ENCODE results near the gene RMDN2. TPM values are rescaled to one million over a fixed set of nuclear protein-coding genes. Genes with fewer than 3 reads are reported as not detected.
A peak's percentile ranks its signal among the peaks of the same experiment; 100 is the strongest.

Gene RMDN2
- total RNA-seq, 1 donor from 2014 or later: 7.0 TPM

DNA sequence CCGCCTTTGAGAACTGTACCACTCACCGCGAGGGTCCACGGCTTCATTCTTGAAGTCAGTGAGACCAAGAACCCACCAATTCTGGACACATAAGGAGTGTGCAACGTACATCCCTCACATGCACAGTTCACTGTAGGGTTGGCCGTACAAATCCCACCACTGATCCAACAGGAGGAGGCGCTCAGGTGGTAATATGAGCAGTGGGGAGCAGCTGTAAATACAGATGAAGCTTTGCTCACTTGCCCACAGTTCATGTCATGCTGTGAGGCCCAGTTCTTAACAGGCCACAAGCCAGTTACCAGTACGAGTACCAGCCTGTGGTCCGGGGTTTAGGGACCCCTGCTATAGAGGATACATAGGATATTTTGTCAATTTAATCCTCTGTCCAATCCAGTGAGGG lies 96.5 kb downstream of the RMDN2 start:
- H3K4me1 Mint-ChIP-seq (ENCODE audit: unreplicated experiment): no peaks in the 10 kb centered on the region
- DNase-seq (ENCODE audit: extremely low spot score, unreplicated experiment): no peak
- H3K36me3 Mint-ChIP-seq: no peaks in the 10 kb centered on the region
- H3K4me3 Mint-ChIP-seq: no peak overlapping the region
- no peak overlapping the region for H3K27ac Mint-ChIP-seq
- TF ChIP-seq, protein P1, sequence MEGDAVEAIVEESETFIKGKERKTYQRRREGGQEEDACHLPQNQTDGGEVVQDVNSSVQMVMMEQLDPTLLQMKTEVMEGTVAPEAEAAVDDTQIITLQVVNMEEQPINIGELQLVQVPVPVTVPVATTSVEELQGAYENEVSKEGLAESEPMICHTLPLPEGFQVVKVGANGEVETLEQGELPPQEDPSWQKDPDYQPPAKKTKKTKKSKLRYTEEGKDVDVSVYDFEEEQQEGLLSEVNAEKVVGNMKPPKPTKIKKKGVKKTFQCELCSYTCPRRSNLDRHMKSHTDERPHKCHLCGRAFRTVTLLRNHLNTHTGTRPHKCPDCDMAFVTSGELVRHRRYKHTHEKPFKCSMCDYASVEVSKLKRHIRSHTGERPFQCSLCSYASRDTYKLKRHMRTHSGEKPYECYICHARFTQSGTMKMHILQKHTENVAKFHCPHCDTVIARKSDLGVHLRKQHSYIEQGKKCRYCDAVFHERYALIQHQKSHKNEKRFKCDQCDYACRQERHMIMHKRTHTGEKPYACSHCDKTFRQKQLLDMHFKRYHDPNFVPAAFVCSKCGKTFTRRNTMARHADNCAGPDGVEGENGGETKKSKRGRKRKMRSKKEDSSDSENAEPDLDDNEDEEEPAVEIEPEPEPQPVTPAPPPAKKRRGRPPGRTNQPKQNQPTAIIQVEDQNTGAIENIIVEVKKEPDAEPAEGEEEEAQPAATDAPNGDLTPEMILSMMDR (conservative IDR thresholded peaks at IDR 0.05): no peak
- no peaks in the 10 kb centered on the region for H3K9me3 Mint-ChIP-seq
- H3K27me3 Mint-ChIP-seq: no peaks in the 10 kb centered on the region

DNA sequence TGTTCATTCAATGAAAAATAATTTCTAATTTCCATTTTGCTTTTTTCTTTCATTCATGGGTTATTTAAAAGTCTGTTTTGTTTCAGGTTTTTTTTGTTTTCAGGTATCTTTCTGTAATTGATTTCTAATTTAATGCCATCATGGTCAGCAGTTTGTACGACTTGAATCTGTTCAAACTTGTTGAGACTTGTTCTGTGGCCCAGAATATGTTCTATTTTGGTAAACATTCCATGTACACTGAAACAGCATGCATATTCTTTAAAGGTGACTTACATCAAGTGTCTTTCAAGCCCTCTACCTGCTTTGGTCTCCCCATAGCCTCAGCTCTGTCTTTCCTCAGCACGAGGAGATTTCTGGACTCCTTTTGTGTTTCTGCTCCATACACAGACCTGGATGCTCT lies 101.8 kb downstream of the RMDN2 start:
- H3K4me3 Mint-ChIP-seq: no peak overlapping the region

DNA sequence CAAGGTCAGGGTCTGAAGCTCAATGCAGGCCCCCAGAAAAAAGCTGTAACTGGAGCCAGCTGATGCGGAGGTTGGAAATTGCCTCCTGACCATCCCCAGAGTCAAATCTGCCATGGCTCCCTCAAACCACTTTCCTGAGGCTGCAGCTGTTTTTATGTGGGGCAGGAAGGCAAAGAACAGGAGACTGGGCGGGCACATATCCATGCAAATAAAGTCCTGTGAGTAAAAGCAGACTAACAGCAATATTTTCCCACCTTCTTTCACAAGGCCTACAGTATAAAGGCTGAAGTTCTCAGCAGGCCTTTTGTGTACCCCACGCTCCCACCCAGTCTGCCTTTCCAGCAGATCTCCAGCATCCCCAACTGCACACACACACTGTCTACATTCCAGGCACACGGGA lies 103.7 kb downstream of the RMDN2 start:
- DNase-seq (ENCODE audit: extremely low spot score, unreplicated experiment): no peak
- Mint-ChIP-seq H3K27ac (no peak overlapping the region), H3K4me1 (ENCODE audit: unreplicated experiment) (peaks cover 6% of the 10 kb centered on the region), H3K27me3 (no peaks in the 10 kb centered on the region), H3K4me3 (no peak overlapping the region), H3K36me3 (no peaks in the 10 kb centered on the region), H3K9me3 (no peaks in the 10 kb centered on the region)
- TF ChIP-seq, protein P1 (conservative IDR thresholded peaks at IDR 0.05): no peak

More for the DNA sequence above, 101.8 kb downstream of the RMDN2 start:
- no peak for DNase-seq (ENCODE audit: extremely low spot score, unreplicated experiment)
- Mint-ChIP-seq H3K27me3 (no peaks in the 10 kb centered on the region), H3K4me1 (ENCODE audit: unreplicated experiment) (peaks cover 6% of the 10 kb centered on the region), H3K9me3 (no peaks in the 10 kb centered on the region), H3K36me3 (no peaks in the 10 kb centered on the region), H3K27ac (peak overlapping the region; percentile 41)
- TF ChIP-seq, protein P1 (conservative IDR thresholded peaks at IDR 0.05): no peak

DNA sequence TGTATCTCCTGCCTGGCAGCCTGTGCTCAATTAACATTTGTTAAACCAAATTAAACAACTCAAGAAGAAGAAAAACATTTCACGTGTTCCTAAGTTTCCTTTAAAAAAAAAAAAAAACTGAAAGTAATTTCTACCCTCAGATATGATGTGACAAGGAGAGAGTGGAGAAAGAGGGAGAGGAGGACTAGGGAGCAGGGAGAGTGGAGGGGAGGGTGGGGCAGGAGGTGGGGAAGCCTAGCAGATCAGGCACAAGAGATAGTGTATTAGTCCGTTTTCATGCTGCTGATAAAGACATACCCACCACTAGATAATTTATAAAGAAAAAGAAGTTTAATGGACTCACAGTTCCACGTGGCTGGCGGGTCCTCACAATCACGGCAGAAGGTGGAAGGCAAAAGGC lies 104.4 kb downstream of the RMDN2 start:
- Mint-ChIP-seq H3K4me1 (ENCODE audit: unreplicated experiment) (peaks cover 11% of the 10 kb centered on the region), H3K4me3 (no peak overlapping the region)

DNA sequence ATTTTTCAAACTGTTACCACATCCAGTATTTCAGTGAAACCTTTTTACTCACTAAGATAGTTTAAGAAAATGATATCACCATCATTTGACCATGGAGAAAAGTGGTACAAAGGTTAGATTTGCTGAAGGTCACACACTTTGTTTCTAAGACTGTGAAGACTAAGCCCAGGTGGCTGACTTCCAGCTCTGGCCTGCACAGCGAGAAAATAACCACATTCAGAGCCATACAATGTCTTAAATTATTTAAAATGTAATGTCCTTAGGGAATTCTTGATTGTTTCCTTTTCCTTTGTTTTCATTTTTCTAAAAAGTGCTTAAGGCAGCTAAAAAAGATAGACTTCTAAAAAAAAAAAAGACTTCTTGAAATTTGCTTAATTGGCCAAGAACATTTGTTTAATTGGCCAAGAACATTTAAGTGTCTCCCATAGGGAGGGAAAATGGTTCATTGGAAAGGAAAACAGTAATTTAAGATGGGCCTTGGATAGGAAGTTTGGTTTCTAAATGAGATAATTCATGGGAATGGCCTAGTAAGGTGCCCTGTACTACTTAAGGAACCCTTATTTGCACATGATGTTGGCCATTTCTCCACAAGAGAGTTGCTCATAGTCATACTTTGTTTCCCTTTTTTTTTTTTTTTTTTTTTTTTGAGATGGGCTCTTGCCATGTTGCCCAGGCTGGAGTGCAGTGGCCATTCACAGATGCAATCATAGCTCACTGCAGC lies 105.7 kb downstream of the RMDN2 start:
- TF ChIP-seq, protein P1 (conservative IDR thresholded peaks at IDR 0.05): no peak
- Mint-ChIP-seq H3K9me3 (peaks cover 3% of the 10 kb centered on the region), H3K36me3 (no peaks in the 10 kb centered on the region), H3K4me1 (ENCODE audit: unreplicated experiment) (peaks cover 11% of the 10 kb centered on the region), H3K27me3 (peaks cover 2% of the 10 kb centered on the region), H3K27ac (no peak overlapping the region), H3K4me3 (no peak overlapping the region)
- DNase-seq (ENCODE audit: extremely low spot score, unreplicated experiment): no peak

More for the DNA sequence above, 104.4 kb downstream of the RMDN2 start:
- no peaks in the 10 kb centered on the region for H3K27me3 Mint-ChIP-seq
- no peak for DNase-seq (ENCODE audit: extremely low spot score, unreplicated experiment)
- peaks cover 3% of the 10 kb centered on the region for H3K9me3 Mint-ChIP-seq
- no peaks in the 10 kb centered on the region for H3K36me3 Mint-ChIP-seq
- TF ChIP-seq, protein P1 (conservative IDR thresholded peaks at IDR 0.05): no peak
- no peak overlapping the region for H3K27ac Mint-ChIP-seq

Data from type B pancreatic cell (in vitro differentiated cells).